GM18861 (cell line): ENCODE measurements around the gene ADGRG4.
"Not testable (repeated sequence)": the region's sequence is repeated elsewhere in the genome, so short reads cannot be mapped to it uniquely, and the experiment has no call there.

ENCODE experiments used
- ATAC-seq: cut with Tn5 transposase; IDR thresholded peaks from one replicate; pipeline ENCODE4 v1.9.1; 2021; ENCODE audit not compliant: unreplicated experiment

ADGRG4 gene

DNA sequence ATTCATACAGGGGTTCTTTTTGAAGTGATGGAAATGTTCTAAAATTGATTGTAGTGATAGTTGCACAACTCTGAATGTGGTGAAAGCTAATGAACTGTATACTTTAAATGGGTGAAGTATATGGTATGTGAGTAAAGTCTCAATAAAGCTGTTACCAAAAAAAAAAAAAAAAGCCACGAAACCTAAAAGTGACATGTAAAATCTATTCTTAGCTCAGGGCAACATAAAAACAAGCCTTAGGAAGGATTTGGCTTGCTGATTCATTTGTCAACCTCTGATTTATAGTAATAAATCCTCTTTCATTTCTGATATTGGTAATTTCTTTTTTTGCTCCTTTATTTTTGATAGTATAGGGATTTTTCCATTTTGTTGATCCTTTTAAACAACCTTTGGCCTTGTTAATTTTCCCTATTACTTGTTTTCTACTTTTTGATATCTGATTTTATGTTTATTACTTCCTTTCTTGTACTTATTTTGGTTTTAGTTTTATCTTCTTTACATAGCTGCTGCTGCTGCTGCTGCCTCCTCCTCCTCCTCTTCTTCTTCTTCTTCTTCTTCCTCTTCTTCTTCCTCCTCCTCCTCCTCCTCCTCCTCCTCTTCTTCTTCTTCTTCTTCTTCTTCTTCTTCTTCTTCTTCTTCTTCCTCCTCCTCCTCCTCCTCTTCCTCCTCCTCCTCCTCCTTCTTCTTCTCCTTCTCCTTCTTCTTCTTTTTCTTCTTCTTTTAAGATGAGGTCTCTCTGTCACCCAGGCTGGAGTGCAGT, 79.4 kb downstream of the ADGRG4 start:
- no peak for ATAC-seq

DNA sequence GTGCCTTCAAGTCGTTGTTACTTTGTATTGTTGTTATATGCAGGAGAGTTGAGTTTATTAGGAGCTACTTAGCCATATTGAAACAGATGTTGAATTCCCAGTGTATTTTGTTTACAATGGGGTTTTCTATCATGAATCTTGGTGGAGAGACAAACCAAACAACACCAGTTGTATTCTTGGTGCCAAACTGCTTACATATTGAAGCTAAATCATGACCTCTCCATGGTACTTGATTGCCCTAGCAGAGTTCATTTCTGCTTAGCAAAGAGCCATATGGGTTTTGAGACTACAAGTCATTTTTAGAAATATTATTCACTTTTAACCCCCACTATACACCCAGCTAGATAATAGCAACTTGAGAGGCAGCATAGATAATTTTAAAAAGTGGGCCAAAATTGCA, 85.4 kb downstream of the ADGRG4 start:
- ATAC-seq, result no peak

DNA sequence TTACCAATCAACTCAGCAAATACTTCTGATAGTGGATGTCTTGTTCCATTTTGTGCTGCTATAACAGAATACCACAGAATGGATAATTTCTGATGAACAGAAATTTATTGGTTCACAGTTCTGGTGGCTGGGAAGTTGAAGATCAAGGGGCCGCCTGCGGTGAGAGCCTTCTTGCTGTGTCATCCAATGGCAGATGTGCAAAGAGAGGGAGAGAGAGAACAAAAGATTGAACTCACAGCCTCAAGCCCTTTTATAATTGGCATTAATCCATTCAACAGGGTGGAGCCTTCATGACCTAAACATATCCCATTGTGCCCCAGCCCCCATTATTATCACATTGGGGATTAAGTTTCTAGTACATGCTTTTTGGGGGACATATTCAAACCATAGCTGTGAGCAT, 86.1 kb downstream of the ADGRG4 start:
- ATAC-seq, result no peak

DNA sequence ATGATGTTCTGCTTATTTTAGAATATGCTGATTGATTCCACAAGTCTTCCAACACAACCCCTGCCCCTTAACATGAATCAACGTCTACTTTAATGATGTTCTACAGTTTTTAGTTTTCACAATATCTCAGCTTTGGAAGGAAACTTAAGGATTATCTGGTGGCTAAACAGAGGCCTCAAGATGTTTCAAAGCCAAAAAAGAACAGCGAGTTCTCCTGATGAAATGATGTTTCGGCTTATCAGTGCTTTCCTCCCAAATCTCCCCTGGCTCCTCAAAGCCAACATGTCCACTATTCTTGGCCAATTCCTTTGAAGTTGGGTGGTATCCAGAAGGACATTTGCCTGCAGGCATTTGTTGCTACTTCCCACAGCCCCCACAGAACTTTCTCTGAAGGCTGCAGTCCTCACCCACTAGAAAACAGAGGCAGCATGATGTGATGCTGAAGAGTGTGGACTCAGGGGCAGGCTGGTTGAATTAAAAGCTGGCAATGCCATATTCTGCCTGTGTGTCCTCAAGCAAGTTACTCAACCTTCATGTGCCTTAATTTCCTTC, 87.3 kb downstream of the ADGRG4 start:
- ATAC-seq, result no peak

DNA sequence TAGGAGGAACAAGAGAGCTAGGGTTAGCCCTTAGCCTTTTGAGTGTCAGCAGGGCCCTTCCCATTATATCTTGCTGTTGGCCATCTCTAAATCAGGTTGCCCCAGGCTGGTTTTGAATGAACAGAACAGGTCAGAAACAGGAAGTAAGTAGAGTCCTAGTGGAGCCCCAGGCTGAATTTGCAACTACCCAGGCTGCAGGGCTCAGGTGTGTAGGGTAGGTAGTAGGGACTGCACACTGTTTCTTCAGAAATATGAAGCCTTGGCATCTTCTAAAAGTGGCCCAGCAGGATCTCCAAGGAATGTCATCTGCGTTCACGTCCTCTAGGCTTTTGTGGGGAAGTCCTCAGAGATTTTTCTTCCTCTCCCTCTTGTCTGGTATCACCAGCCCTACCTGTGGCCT, 90.2 kb downstream of the ADGRG4 start:
- ATAC-seq, result no peak

DNA sequence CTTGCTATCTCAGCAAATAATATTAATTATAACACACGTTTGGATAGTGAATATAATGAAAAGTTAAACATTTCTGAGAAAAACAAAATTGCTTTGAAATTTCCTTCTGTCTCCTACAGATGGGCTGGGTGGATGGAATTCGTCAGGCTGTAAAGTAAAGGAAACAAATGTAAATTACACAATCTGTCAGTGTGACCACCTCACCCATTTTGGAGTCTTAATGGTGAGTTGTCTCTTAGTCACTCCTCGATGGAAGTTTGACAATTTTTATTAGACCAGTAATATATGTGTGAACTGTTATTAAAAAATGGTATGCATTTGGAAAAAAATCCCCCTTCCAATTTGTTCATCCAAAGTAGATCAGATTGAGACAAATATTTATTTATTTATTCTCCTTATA, 94.5 kb downstream of the ADGRG4 start:
- ATAC-seq, result no peak

DNA sequence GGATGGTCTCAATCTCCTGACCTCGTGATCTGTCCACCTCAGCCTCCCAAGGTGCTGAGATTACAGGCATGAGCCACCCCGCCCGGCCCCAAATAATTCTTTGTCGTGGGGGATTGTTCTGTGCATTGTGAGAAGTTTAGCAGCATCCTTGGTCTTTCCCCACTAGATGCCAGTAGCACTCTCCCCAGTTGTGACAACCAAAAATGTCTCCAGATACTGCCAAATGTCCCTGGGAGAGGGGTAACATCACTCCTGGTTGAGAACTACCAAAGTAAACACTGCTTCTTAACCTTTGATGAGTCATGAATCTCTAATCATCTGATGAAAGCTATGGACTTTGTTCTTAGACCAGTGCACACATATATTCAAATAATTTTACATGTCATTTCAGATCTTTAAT, 96.2 kb downstream of the ADGRG4 start:
- no peak for ATAC-seq

DNA sequence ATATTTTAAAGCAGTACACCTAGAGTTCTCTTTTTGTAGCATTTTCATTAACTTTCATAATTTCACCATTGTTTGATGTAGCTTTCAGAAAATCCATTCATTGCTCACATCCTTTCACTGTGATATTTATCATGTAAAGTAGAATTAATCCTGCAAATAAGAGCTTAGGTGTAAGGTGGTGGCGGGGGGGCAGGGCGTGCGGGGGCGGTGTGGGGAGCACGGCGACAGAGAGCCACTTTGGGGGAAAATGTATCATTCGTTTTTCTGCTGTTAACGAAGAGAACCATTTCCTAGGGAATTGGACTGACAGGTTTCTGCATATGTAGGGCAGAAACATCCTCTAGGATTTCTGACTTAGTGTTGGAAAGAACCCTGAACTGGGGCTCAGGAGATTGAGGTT, 104.4 kb downstream of the ADGRG4 start:
- ATAC-seq, result no peak

DNA sequence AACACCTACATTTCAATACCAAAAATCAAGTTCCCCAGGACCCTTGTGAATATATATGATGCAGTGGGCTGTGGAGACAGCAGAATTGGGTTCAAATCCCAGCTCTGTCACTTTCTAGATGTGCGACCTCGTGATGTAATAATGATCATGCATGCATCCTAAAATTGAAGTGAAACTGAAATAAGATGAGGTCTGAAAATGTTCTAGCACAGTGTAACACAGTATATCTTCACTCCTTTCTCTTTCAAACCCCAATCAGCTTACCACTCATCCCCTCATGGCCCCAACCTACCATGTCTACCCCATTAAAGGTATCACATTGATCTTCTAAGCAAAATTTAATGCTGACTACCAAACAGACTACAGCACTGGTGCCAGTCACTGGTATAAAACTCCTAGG, 117.0 kb downstream of the ADGRG4 start:
- ATAC-seq, result no peak

DNA sequence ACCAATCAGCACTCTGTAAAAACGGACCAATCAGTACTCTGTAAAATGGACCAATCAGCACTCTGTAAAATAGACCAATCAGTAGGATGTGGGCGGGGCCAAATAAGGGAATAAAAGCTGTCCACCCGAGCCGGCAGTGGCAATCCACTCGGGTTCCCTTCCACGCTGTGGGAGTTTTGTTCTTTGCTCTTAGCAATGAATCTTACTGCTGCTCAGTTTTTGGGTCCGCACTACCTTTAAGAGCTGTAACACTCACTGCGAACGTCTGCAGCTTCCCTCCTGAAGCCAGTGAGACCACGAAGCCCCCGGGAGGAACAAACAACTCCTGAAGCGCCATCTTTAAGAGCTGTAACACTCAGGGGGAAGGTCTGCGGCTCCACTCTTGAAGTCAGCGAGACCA, 120.6 kb downstream of the ADGRG4 start:
- no peak for ATAC-seq

DNA sequence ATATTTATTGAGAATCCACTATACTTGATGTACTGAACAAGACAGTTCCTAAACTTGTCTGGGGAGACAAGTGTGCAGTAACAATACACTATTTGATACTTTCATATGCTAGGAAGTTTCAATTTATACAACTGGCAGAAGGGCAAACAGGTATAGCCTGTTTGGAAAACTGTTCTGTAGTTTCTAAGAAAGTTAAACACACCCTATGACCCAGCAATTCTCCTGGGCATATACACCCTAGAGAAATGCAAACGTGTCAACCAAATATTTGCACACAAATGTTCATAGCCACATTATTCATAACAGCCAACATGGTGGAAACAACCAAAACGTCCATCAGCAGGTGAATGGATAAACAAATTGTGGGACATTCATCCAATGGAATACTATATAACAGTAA, 123.0 kb downstream of the ADGRG4 start:
- no peak for ATAC-seq

DNA sequence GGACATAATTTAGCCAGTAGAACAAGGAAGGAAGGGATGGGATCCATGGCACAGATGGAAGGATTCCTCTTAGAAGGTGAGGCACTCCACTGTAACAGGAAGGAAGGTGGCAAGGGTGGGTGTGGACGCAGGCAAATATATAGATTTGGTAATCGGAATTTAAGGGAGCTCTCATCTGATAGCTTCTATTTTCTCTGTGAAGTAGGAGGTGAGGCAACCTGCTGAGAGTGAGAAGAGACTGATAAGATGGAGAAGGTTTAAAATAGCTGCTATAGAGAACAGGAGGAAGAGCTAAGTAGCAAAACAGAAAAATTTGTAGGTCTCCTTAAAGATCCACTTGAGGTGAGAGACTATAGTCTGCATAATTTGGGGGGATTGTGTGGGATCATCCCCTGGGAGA, 125.2 kb downstream of the ADGRG4 start:
- no peak for ATAC-seq

DNA sequence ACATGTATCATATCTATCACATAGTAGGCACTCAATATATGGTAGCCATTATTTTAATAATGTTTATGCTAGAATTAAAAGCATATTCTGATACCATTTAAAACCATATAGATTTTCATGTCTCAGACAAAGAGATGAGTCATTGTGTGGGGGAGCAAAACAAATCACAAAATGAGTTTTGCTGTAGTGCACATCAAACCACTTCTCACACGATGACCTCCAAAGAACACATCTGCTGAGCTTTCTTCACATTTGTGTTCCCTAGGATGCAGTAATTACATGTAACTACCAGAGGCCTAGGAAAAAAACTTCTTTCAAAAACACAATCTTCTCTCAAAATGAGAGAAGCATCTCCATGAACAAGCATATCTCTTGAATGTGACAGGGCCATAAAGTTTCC, 130.9 kb downstream of the ADGRG4 start:
- ATAC-seq, result no peak

DNA sequence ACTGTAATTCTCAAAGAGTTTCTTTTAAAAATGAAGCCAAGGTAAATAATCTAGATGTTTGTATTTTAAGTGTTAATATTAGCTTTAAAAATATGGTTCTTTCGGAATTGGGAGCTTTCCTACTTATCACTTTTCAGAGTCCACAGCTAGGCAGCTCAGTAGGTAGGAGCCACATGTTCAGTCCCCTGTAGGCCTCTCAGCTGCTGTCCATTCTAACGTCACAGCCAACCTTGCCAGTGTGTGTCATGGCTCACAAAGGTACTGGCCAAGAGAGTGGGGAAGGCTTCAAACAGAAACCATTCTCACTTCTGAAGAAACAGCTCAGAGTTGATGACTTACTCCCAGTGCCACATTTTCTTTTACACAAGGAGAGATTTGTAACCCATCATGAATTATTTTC, 137.0 kb downstream of the ADGRG4 start:
- ATAC-seq, result no peak

DNA sequence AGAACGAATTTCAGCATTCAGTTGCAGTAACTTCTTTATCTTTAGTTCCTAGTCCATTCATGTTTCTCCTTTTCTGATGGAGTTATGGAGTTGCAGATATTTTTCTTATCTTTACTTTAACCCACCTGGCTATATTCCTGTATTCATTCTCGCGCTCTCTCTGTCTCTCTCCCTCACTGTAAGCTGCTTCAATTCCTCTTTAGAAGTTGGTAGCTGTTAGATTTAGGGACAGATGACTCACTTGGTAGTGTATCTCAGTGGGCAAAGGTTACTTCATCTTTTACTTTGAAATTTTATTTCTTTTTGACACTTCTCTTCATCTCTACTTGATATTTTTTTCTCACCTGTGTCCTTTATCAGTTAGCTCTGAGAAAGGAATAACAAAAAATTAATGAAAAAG, 137.4 kb downstream of the ADGRG4 start:
- no peak for ATAC-seq

DNA sequence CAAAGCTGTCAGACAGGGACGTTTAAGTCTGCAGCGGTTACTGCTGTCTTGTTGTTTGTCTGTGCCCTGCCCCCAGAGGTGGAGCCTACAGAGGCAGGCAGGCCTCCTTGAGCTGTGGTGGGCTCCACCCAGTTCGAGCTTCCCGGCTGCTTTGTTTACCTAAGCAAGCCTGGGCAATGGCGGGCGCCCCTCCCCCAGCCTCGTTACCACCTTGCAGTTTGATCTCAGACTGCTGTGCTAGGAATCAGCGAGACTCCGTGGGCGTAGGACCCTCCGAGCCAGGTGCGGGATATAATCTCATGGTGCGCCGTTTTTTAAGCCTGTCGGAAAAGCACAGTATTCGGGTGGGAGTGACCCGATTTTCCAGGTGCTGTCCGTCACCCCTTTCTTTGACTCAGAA, 144.9 kb downstream of the ADGRG4 start:
- not testable (repeated sequence) for ATAC-seq

DNA sequence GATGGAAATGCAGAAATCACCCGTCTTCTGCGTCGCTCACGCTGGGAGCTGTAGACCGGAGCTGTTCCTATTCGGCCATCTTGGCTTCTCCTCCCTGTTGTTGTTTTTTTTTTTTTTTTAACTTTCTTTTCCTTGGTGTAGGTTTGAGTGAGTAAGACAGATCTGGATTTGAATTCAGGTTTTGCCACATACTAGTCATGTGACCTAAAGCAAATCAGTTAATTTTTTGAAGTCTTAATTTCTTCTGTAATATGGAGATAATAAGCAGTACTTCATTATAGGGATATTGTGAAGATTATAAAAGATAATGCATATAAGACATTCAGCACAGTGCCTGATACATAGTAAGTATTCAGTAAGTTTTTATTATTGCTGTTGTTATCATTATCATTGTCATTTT, 145.4 kb downstream of the ADGRG4 start:
- no peak for ATAC-seq

DNA sequence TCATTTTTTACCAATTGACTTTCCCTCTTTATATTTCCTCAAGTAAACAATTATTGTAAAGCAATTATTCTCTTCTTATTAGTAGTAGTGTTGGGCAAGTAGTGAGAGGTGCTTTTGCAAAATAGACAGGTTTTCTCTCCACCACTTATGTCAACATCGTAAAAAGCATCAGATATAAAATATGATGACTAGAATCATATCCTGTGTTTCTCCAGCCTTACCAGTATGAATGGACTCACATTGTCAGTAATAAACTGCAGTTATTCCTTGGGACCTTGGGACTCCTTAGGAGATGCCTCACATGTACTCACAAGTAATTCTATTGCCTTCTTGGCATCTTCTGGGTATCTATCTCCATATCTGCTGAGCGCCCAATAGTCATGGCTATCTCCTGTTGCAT, 146.5 kb downstream of the ADGRG4 start:
- ATAC-seq, result no peak

DNA sequence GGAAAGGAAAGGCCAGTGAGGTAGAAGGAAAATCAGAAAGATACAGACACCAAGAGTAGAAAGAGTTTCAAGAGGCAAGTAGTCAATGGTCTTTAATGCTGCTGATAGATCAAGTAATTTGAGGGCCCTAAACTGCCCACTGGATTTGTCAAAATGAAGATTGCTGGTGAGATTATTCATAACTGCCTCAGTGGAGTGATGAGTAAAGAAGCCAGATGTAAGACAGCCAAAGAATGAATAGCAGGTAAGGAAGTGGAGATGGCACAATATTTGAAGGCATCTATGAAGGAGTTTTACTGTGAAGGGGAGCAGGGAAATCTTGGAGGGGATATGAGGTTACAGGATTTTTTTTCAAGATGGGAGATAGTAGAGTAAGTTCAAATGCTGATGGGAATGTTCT, 147.2 kb downstream of the ADGRG4 start:
- ATAC-seq, result no peak

DNA sequence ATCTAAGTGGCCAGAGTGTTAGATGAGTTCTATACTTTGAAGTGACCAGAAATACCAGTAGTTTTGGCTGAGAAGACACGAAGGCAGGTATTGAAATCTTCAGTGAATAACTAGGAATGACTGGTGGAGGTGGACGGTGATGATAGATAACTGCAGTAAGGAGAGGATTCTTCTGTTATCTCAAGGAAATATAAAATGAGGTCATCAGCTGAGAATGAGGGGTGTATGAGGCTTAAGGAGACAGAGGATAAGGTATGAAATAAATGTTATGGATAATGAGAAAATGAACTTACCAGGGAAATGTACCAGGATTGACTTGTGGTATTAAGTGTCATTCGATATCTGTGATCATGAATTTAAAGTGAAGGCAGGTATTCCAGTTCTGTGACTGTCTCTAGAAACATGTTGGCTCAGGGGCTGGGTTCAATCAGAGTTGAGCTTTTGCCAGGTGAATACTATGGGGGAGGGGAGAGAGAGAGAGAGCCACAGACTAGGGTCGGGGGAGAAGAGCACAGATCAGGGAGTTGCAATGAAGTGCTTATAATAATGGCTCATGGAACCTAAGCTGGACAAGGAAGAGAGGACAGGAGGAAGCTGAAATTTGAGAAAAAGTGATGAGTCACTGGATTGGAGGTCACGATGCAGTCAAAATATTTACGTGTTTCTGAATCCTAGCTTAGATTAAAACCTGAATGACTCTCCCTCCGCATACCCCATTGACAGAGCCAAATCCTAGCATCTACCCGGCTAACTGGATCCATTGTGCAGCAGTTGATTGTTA, 149.5 kb downstream of the ADGRG4 start:
- no peak for ATAC-seq

DNA sequence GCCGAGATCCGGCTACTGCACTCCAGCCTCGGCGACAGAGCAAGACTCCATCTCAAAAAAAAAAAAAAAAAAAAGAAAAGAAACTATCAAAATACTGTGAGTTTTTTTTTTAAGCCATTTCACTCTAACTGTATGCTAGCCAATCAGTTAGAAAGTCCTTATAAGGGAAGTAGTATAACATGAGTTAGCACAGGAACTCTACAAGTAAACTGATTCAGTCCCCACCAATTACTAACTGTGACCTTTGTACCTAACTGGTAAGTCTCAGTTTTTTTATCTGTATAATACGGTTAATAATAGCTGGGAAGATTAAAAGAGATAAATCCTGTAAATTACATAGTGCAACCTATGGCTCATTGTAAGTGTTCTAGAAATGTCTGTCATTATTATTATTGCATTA, 151.9 kb downstream of the ADGRG4 start:
- no peak for ATAC-seq

DNA sequence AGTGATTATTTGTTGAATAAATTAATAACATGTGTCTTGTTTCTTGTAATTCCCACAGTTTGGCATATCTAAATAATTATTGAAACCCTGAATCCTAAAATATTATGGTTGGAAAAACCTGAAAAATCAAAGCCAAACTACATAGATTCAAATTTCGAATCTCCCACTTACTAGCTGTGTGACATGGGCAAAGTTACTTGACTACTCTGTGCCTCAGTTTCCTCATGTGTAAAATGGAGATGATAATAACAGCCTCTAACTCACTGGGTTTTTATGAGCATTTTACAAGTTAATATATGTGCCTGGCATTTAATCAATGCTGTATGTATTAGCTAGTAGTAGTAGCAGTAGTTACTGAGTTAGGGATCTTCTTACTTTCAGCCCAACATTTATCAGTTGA, 152.4 kb downstream of the ADGRG4 start:
- ATAC-seq, result no peak
